ENCODE data around the gene PSME4. TPM values are rescaled to one million over a fixed set of nuclear protein-coding genes. Genes with fewer than 3 reads are reported as not detected.
"Not testable (repeated sequence)": the region's sequence is repeated elsewhere in the genome, so short reads cannot be mapped to it uniquely, and the experiment has no call there.

The PSME4 gene
- total RNA-seq, 4 donors from 2014 or later, result 28.5 to 44.8 (median 32.4) TPM

- DNase-seq, result no peak
- Histone ChIP-seq H3K4me3 (no peak overlapping the region), H3K4me1 (peaks cover 0 to 7% (median 0%) of the 10 kb centered on the region in 4 donors), H3K27me3 (no peaks in the 10 kb centered on the region), H3K36me3 (peaks cover 0 to 10% (median 0%) of the 10 kb centered on the region in 4 donors), H3K9me3 (no peaks in the 10 kb centered on the region), H3K27ac (no peak overlapping the region)
- intact Hi-C loops (cut with DNase I; ENCODE audit: low total_unique reads), result no loop called here
- TF ChIP-seq CTCF (IDR thresholded peaks at IDR 0.05), result no peak
- TF ChIP-seq POLR2A (IDR thresholded peaks at IDR 0.05), result no peak
- no peak for TF ChIP-seq POLR2AphosphoS5 (IDR thresholded peaks at IDR 0.05)
- no peak for TF ChIP-seq EP300 (IDR thresholded peaks at IDR 0.05; ENCODE audit: low read depth)
- WGBS, 2 donors (ENCODE audit: low coverage in 1 of 2), result 67 to 93% methylated on average over 1 to 2 of the region's 2 CpGs
- in situ Hi-C loops (cut with MboI; ENCODE audit: low pct_ligation_motif_present in 1 of 4, low pct_unique_long_range_greater_than_20kb in 1 of 4, low sequenced_read_pairs in 3 of 4), result no loop called here
Observed at GRCh38 chr2:53856272-53856671, 114.5 kb downstream of the PSME4 start.

- intact Hi-C loops (cut with DNase I; ENCODE audit: low total_unique reads), result no loop called here
- H3K4me1 ChIP-seq, result no peaks in the 10 kb centered on the region
- 81 to 92% methylated on average over 2 of the region's 2 CpGs for WGBS, 2 donors (ENCODE audit: low coverage in 1 of 2)
- H3K36me3 ChIP-seq, result peaks cover 0 to 10% (median 0%) of the 10 kb centered on the region in 4 donors
- no peaks in the 10 kb centered on the region for H3K27me3 ChIP-seq
- in situ Hi-C loops (cut with MboI; ENCODE audit: low pct_ligation_motif_present in 1 of 4, low pct_unique_long_range_greater_than_20kb in 1 of 4, low sequenced_read_pairs in 3 of 4), result no loop called here
- no peak for DNase-seq
- TF ChIP-seq CTCF (IDR thresholded peaks at IDR 0.05), result no peak
- no peak for TF ChIP-seq EP300 (IDR thresholded peaks at IDR 0.05; ENCODE audit: low read depth)
- TF ChIP-seq POLR2AphosphoS5 (IDR thresholded peaks at IDR 0.05), result no peak
- TF ChIP-seq POLR2A (IDR thresholded peaks at IDR 0.05), result no peak
- H3K4me3 ChIP-seq, result no peak overlapping the region
- no peaks in the 10 kb centered on the region for H3K9me3 ChIP-seq
- H3K27ac ChIP-seq, result no peak overlapping the region
Observed at GRCh38 chr2:53854678-53855077, 116.1 kb downstream of the PSME4 start.

- Histone ChIP-seq H3K9me3 (no peaks in the 10 kb centered on the region), H3K4me1 (no peaks in the 10 kb centered on the region), H3K27me3 (no peaks in the 10 kb centered on the region), H3K4me3 (no peak overlapping the region), H3K36me3 (peaks cover 0 to 10% (median 0%) of the 10 kb centered on the region in 4 donors), H3K27ac (no peak overlapping the region)
- no peak for TF ChIP-seq POLR2AphosphoS5 (IDR thresholded peaks at IDR 0.05)
- no peak for TF ChIP-seq EP300 (IDR thresholded peaks at IDR 0.05; ENCODE audit: low read depth)
- no peak for TF ChIP-seq CTCF (IDR thresholded peaks at IDR 0.05)
- no peak for TF ChIP-seq POLR2A (IDR thresholded peaks at IDR 0.05)
- intact Hi-C loops (cut with DNase I; ENCODE audit: low total_unique reads), result no loop called here
- no peak for DNase-seq
- in situ Hi-C loops (cut with MboI; ENCODE audit: low pct_ligation_motif_present in 1 of 4, low pct_unique_long_range_greater_than_20kb in 1 of 4, low sequenced_read_pairs in 3 of 4), result no loop called here
- 86 to 94% methylated on average over 4 of the region's 4 CpGs for WGBS, 2 donors (ENCODE audit: low coverage in 1 of 2)
Observed at GRCh38 chr2:53852532-53852931, 118.3 kb downstream of the PSME4 start.

- in situ Hi-C loops (cut with MboI; ENCODE audit: low pct_ligation_motif_present in 1 of 4, low pct_unique_long_range_greater_than_20kb in 1 of 4, low sequenced_read_pairs in 3 of 4); H3K27me3 ChIP-seq; H3K4me3 ChIP-seq; DNase-seq; H3K36me3 ChIP-seq; H3K4me1 ChIP-seq; H3K9me3 ChIP-seq; H3K27ac ChIP-seq; intact Hi-C loops (cut with DNase I; ENCODE audit: low total_unique reads): not testable (repeated sequence)
- 92 to 96% methylated on average over 6 to 9 of the region's 9 CpGs for WGBS, 2 donors (ENCODE audit: low coverage in 1 of 2)
Observed at GRCh38 chr2:53851052-53851757, 119.6 kb downstream of the PSME4 start.

GRCh38 chr2:53848062-53848461 is 122.7 kb downstream of the PSME4 start:
- DNase-seq, result no peak
- H3K36me3 ChIP-seq, result no peaks in the 10 kb centered on the region
- 90 to 100% methylated on average over 1 to 2 of the region's 2 CpGs for WGBS, 2 donors (ENCODE audit: low coverage in 1 of 2)
- H3K27ac ChIP-seq, result no peak overlapping the region
- no peaks in the 10 kb centered on the region for H3K9me3 ChIP-seq
- in situ Hi-C loops (cut with MboI; ENCODE audit: low pct_ligation_motif_present in 1 of 4, low pct_unique_long_range_greater_than_20kb in 1 of 4, low sequenced_read_pairs in 3 of 4) (no loop called here), intact Hi-C loops (cut with DNase I; ENCODE audit: low total_unique reads) (no loop called here)
- H3K4me1 ChIP-seq, result no peaks in the 10 kb centered on the region
- no peaks in the 10 kb centered on the region for H3K27me3 ChIP-seq
- no peak for TF ChIP-seq POLR2A (IDR thresholded peaks at IDR 0.05)
- TF ChIP-seq CTCF (IDR thresholded peaks at IDR 0.05), result no peak
- no peak for TF ChIP-seq POLR2AphosphoS5 (IDR thresholded peaks at IDR 0.05)
- TF ChIP-seq EP300 (IDR thresholded peaks at IDR 0.05; ENCODE audit: low read depth), result no peak
- no peak overlapping the region for H3K4me3 ChIP-seq
